ENCODE results near the gene TSPAN6. TPM values are rescaled to one million over a fixed set of nuclear protein-coding genes. Genes with fewer than 3 reads are reported as not detected.

Gene TSPAN6
- total RNA-seq, 1 donor from 2014 or later = 49.7 TPM

DNA sequence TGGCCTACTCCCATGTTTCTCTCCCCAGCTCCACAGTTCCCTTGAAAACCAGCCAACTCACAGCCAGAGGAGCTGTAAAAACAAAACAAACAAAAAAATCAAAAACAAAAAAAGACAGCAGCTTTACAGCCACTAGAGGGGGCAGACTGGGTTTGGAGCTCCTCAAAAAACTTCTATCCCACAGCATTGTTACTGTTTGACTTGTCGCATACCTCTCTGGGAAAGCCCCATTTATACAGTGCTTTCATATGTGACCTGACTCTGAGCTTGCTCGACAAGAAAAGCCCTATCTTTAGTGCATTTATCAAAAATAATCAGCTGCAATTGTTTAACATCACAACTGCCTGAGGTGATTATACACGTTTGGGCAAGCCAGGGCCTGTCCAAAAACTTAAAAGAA, 21.6 kb downstream of the TSPAN6 start:
- Mint-ChIP-seq H3K4me3 (ENCODE audit: unreplicated experiment) (no peak overlapping the region), H3K4me1 (ENCODE audit: low read depth, unreplicated experiment) (peaks cover 2% of the 10 kb centered on the region), H3K36me3 (ENCODE audit: low read depth, unreplicated experiment) (no peaks in the 10 kb centered on the region), H3K9me3 (ENCODE audit: unreplicated experiment) (no peaks in the 10 kb centered on the region), H3K27ac (ENCODE audit: unreplicated experiment) (peak overlapping the region; percentile 62), H3K27me3 (ENCODE audit: low read depth, unreplicated experiment) (no peaks in the 10 kb centered on the region)
- Histone ChIP-seq H3K79me2 (ENCODE audit: insufficient read depth, low read length) (no peaks in the 10 kb centered on the region), H4K20me1 (ENCODE audit: insufficient read depth, low read length) (no peaks in the 10 kb centered on the region), H3K4me1 (ENCODE audit: insufficient read depth, low read length) (peaks cover 2% of the 10 kb centered on the region), H3K9me3 (ENCODE audit: insufficient read depth, low read depth, low read length) (no peaks in the 10 kb centered on the region), H3K4me3 (ENCODE audit: insufficient read depth, low read depth, low read length) (no peak overlapping the region), H3K36me3 (ENCODE audit: insufficient read depth, low read length) (no peaks in the 10 kb centered on the region), H3K4me2 (ENCODE audit: low read length) (peak overlapping the region; percentile 11), H3K27me3 (ENCODE audit: insufficient read depth, low read length) (no peaks in the 10 kb centered on the region), H2AFZ (ENCODE audit: low read depth, low read length) (no peak overlapping the region), H3K9ac (ENCODE audit: low read length) (no peak overlapping the region), H3K27ac (ENCODE audit: low read depth, low read length) (no peak overlapping the region)
- TF ChIP-seq EZH2 (IDR thresholded peaks at IDR 0.05; ENCODE audit: insufficient read depth, low read length) = no peak
- TF ChIP-seq, protein P1, sequence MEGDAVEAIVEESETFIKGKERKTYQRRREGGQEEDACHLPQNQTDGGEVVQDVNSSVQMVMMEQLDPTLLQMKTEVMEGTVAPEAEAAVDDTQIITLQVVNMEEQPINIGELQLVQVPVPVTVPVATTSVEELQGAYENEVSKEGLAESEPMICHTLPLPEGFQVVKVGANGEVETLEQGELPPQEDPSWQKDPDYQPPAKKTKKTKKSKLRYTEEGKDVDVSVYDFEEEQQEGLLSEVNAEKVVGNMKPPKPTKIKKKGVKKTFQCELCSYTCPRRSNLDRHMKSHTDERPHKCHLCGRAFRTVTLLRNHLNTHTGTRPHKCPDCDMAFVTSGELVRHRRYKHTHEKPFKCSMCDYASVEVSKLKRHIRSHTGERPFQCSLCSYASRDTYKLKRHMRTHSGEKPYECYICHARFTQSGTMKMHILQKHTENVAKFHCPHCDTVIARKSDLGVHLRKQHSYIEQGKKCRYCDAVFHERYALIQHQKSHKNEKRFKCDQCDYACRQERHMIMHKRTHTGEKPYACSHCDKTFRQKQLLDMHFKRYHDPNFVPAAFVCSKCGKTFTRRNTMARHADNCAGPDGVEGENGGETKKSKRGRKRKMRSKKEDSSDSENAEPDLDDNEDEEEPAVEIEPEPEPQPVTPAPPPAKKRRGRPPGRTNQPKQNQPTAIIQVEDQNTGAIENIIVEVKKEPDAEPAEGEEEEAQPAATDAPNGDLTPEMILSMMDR (IDR thresholded peaks at IDR 0.05; ENCODE audit: insufficient read depth, low read depth, low read length) = peak; percentile 50
- peak; percentile 57 for DNase-seq (ENCODE audit: low read depth)
- no peak for FAIRE-seq

DNA sequence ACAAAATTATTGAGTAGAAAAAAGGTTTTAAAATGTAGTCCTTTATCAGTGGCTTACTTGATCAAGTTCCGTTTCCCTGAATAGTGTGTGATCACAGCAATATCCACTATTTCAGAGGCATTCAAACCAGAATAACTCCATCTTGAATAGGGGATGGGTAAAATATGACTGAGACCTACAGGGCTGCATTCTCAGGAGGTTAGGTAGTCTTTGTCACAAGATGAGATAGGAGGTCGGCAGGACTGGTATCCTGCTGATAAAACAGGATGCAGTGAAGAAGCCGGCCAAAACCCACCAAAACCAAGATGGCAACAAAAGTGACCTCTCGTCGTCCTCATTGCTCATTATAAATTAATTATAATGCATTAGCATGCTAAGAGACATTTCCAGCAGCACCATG, 24.7 kb downstream of the TSPAN6 start:
- H3K27me3 ChIP-seq (ENCODE audit: insufficient read depth, low read length) = no peaks in the 10 kb centered on the region
- no peak overlapping the region for H3K4me2 ChIP-seq (ENCODE audit: low read length)
- H3K27ac Mint-ChIP-seq (ENCODE audit: unreplicated experiment) = no peak overlapping the region
- no peaks in the 10 kb centered on the region for H3K79me2 ChIP-seq (ENCODE audit: insufficient read depth, low read length)
- no peaks in the 10 kb centered on the region for H3K36me3 Mint-ChIP-seq (ENCODE audit: low read depth, unreplicated experiment)
- peaks cover 2% of the 10 kb centered on the region for H3K4me1 ChIP-seq (ENCODE audit: insufficient read depth, low read length)
- FAIRE-seq = no peak
- H4K20me1 ChIP-seq (ENCODE audit: insufficient read depth, low read length) = no peaks in the 10 kb centered on the region
- H3K4me3 ChIP-seq (ENCODE audit: insufficient read depth, low read depth, low read length) = no peak overlapping the region
- DNase-seq (ENCODE audit: low read depth) = no peak
- H3K9ac ChIP-seq (ENCODE audit: low read length) = no peak overlapping the region
- H3K36me3 ChIP-seq (ENCODE audit: insufficient read depth, low read length) = no peaks in the 10 kb centered on the region
- H3K9me3 ChIP-seq (ENCODE audit: insufficient read depth, low read depth, low read length) = no peaks in the 10 kb centered on the region
- no peaks in the 10 kb centered on the region for H3K9me3 Mint-ChIP-seq (ENCODE audit: unreplicated experiment)
- no peak overlapping the region for H2AFZ ChIP-seq (ENCODE audit: low read depth, low read length)
- peaks cover 4% of the 10 kb centered on the region for H3K4me1 Mint-ChIP-seq (ENCODE audit: low read depth, unreplicated experiment)
- no peaks in the 10 kb centered on the region for H3K27me3 Mint-ChIP-seq (ENCODE audit: low read depth, unreplicated experiment)
- H3K27ac ChIP-seq (ENCODE audit: low read depth, low read length) = no peak overlapping the region
- TF ChIP-seq EZH2 (IDR thresholded peaks at IDR 0.05; ENCODE audit: insufficient read depth, low read length) = no peak
- TF ChIP-seq, protein P1 (IDR thresholded peaks at IDR 0.05; ENCODE audit: insufficient read depth, low read depth, low read length) = no peak
- H3K4me3 Mint-ChIP-seq (ENCODE audit: unreplicated experiment) = no peak overlapping the region

DNA sequence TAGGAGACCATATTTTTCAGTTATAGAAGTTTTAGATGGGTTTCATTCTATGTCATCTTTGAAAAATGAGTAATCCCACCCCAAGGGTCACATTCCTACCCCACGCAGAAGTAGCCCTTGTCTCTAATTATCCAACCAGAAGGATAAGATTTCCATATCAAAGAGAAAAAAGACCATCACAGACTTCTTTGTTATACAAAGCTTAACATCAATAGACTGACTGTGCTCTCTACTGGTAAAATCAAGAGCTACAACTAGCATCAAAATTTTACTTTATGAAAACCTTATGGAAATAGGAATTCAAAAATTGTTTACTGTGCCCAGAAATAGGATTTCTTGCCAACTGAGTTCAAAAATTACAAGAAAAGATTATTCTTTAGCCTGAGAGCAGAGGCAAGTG, 27.0 kb downstream of the TSPAN6 start:
- no peak overlapping the region for H2AFZ ChIP-seq (ENCODE audit: low read depth, low read length)
- Mint-ChIP-seq H3K4me3 (ENCODE audit: unreplicated experiment) (no peak overlapping the region), H3K4me1 (ENCODE audit: low read depth, unreplicated experiment) (peaks cover 2% of the 10 kb centered on the region), H3K27me3 (ENCODE audit: low read depth, unreplicated experiment) (no peaks in the 10 kb centered on the region), H3K27ac (ENCODE audit: unreplicated experiment) (no peak overlapping the region), H3K9me3 (ENCODE audit: unreplicated experiment) (no peaks in the 10 kb centered on the region), H3K36me3 (ENCODE audit: low read depth, unreplicated experiment) (no peaks in the 10 kb centered on the region)
- FAIRE-seq = no peak
- H3K4me3 ChIP-seq (ENCODE audit: insufficient read depth, low read depth, low read length) = no peak overlapping the region
- H3K9me3 ChIP-seq (ENCODE audit: insufficient read depth, low read depth, low read length) = no peaks in the 10 kb centered on the region
- no peaks in the 10 kb centered on the region for H3K79me2 ChIP-seq (ENCODE audit: insufficient read depth, low read length)
- DNase-seq (ENCODE audit: low read depth) = no peak
- H3K27me3 ChIP-seq (ENCODE audit: insufficient read depth, low read length) = no peaks in the 10 kb centered on the region
- H4K20me1 ChIP-seq (ENCODE audit: insufficient read depth, low read length) = no peaks in the 10 kb centered on the region
- H3K4me2 ChIP-seq (ENCODE audit: low read length) = no peak overlapping the region
- H3K9ac ChIP-seq (ENCODE audit: low read length) = no peak overlapping the region
- no peaks in the 10 kb centered on the region for H3K4me1 ChIP-seq (ENCODE audit: insufficient read depth, low read length)
- TF ChIP-seq EZH2 (IDR thresholded peaks at IDR 0.05; ENCODE audit: insufficient read depth, low read length) = no peak
- TF ChIP-seq, protein P1 (IDR thresholded peaks at IDR 0.05; ENCODE audit: insufficient read depth, low read depth, low read length) = peak; percentile 15
- H3K27ac ChIP-seq (ENCODE audit: low read depth, low read length) = no peak overlapping the region
- H3K36me3 ChIP-seq (ENCODE audit: insufficient read depth, low read length) = no peaks in the 10 kb centered on the region
